ENCODE results near the gene MB. TPM values are rescaled to one million over a fixed set of nuclear protein-coding genes. Genes with fewer than 3 reads are reported as not detected.

The MB gene
- total RNA-seq, result not detected in 2 replicates

DNA sequence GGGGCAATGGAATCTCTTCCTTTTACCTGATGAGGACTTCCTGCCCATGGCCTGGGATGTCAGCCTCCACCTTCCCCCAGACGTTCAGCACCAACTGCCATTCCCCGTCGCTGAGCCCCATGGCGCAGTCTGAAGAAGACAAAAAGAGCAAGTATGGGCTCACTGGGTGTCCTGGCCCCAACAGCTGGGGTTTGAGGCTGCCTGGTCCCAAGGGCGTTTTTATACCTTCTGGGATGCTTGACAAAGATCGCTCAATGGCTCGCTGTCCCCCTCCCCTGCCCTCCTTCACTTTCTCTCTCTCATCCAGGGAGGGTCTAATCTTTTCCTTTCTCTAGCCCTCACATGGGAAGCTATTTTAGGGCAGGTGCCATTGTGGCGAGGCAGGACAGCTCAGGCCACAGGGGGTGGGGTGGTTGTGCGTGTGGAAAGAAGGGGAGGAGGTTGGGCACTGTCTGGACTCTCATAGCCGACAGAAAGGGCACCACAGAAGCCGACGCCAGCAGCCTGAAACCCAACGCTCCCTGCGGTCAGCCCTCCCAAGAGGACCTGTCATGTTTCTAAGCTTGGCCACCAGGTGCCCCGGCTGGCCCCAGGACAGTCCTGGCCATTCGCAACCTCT, at the start of gene MB:
Gene MB, minus strand, starts transcription at position 193 of the 619 bp plus-strand sequence. Its CDS starts 72 bp downstream, at position 121.

DNA sequence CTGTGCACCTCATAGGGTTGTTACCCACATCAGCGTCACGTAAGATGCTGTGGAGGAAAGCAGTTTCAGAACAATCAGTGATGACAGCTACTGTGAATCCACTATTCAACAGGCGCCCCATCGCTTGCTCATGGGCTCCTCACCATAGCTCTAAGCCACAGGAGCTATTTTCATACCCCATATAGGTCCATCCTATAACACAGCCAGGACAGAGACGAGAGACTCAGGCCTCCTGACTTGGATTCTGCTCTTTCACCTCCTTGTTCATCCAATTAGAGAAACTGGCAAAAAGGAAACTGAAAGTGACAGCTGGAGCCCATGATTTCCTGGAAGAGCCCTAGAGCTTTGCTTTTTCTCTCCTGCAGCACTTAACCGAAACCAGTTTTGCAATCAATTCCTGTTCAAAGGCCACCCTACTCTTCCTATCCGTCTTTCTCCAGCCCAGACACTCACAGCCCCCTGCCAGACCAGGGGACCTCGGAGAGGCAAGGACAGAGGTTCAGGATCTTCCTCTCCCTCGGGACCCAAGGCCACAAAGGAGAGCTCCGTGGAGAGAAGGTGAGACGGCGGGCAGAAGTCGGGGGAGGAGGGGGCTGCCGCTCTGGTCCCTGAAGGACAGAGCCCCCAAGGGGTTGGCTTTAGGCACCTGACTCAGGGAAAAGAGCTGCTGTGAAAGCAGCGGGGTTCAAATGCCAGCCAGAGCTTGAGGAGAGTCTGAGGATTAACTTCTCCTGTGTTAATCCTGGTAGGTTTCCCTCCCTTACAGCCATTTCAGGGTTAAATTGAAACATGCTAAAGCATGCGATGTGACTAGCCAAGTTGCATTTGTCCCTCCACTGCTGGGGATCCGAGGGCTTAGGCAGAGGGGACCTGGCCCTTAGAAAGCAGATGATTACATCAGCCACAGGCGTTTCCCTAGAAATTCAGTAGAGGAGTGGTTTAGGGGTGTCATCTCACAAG, 31.2 kb upstream of the MB start, which contains the start of gene APOL6:
Gene APOL6, plus strand, starts transcription at position 381 of the 960 bp plus-strand sequence. CDS start 7,980 bp downstream, outside the sequence.

Other genes starting within 250 kb of the MB start
- 46.1 and 52.0 TPM in 2 replicates for gene HMOX1, start 236.2 kb downstream of the MB start, total RNA-seq
- gene MCM5, start 217.2 kb downstream of the MB start, total RNA-seq, result 110 TPM in 2 replicates
- gene RASD2, start 76.5 kb downstream of the MB start, total RNA-seq, result not detected in 2 replicates
- gene APOL6, start 31.1 kb upstream of the MB start, total RNA-seq, result 11.8 and 12.9 TPM in 2 replicates
- not detected in 2 replicates for gene APOL5, start 100.5 kb upstream of the MB start, total RNA-seq

All from mammary microvascular endothelial cell (primary cell).